GM18526 (cell line): ENCODE results near the gene NKD1.

Experiments
- POLR2A ChIP-seq: IDR thresholded peaks from 3 replicates; pipeline ENCODE4 v1.6.1; 2011; ENCODE audit not compliant: insufficient read length; ENCODE audit errors: extremely low read depth

Gene NKD1

GRCh38 chr16:50603206-50604064, 55.2 kb downstream of the NKD1 start:
- TF ChIP-seq POLR2A, result no peak

DNA sequence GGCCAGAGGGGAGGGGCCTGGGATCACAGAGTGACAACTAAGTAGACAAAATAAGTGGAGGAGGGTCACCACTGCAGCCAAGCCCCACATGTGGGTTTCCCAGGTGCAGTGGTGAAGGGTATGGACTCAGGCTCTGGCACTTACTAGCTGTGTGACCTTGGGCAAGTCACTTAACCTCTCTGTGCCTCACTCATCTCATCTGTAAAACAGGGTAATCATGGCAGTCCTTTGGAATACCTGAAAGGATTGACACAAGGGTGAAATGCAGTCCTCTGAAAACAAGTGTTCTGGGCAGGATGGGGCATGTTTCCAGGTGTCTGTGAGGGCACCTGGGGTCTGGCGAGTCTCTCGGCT, 55.8 kb downstream of the NKD1 start:
- no peak for TF ChIP-seq POLR2A

- no peak for TF ChIP-seq POLR2A
Measured at GRCh38 chr16:50604610-50605009, 56.4 kb downstream of the NKD1 start.

- TF ChIP-seq POLR2A, result no peak
Measured at GRCh38 chr16:50605733-50606430, 57.7 kb downstream of the NKD1 start.

- no peak for TF ChIP-seq POLR2A
Measured at GRCh38 chr16:50606431-50607050, 58.3 kb downstream of the NKD1 start.

DNA sequence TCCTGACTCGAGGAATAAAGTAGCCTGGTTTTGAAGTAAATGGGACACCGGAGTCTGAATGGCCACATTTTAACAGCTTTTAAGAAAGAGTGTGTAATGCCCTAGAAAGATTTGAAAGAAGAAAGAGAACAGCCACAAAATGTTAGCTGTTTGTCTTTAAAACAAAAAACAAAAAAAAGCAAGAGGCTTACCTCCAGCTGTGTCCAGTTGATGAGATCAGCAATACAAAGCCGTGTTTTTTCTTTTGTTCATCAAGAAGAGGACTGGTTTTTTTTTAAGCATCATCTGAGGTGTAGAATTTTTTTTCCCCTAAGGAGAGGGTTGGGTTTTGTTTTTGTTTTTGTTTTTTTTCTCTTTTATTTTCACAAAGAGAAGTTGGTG, 58.8 kb downstream of the NKD1 start:
- TF ChIP-seq POLR2A, result no peak

DNA sequence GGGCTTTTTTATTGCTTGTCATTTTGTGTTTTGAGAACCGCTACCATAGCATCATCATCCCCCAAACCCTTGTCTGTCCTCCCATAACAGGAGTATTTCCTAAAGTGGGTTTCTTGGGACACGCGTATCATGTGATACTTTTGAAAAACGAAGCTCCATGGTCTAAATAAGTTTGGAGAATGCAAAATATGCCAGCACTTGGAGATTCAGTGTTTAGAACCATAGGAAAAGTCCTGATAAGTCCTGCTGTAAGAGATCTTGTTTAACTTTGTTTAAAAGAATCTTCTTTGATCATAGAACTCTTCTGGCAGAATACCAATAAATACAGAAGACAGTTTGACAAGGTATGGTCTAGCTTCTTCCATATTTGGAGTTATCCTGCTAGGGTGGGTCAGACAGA, 59.3 kb downstream of the NKD1 start:
- TF ChIP-seq POLR2A, result no peak

- no peak for TF ChIP-seq POLR2A
Measured at GRCh38 chr16:50607970-50608557, 59.9 kb downstream of the NKD1 start.

DNA sequence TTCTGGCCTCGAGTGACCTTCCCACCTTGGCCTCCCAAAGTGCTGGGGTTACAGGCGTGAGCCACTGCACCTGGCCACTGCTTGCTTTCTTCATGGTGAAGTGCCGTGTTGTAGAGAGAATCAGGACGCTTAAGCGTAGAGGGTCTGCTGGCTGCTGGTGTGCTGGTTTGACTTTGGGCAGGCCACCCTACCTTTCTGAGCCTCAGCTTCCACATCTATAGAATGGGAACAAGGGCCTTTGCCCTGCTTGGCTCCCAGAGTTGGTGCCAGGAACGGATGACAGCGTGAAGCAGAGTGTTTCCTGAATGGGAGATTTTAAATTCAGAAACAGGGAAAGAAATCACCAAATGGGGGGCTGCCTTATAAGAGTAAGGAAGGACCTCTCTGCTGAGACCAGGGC, 60.9 kb downstream of the NKD1 start:
- no peak for TF ChIP-seq POLR2A

DNA sequence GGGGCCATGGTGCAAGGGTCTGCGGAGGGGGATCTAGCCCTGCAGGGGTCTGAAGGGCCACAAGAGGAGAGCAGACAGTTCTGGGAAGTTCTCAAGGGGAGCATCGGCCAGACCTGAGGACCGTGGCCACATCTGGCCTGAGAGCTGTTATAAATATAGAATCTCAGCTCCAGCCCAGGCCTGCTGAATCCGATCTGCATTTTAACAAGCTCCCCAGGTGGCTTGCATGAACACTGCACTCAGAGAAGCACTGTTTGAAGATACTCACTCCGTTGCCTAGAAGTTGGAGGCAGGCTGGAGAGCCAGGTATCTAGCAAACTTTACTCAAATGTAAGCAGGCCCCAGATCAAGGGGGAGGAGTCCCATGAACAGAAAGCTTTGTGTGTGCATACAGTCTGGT, 61.3 kb downstream of the NKD1 start:
- no peak for TF ChIP-seq POLR2A

DNA sequence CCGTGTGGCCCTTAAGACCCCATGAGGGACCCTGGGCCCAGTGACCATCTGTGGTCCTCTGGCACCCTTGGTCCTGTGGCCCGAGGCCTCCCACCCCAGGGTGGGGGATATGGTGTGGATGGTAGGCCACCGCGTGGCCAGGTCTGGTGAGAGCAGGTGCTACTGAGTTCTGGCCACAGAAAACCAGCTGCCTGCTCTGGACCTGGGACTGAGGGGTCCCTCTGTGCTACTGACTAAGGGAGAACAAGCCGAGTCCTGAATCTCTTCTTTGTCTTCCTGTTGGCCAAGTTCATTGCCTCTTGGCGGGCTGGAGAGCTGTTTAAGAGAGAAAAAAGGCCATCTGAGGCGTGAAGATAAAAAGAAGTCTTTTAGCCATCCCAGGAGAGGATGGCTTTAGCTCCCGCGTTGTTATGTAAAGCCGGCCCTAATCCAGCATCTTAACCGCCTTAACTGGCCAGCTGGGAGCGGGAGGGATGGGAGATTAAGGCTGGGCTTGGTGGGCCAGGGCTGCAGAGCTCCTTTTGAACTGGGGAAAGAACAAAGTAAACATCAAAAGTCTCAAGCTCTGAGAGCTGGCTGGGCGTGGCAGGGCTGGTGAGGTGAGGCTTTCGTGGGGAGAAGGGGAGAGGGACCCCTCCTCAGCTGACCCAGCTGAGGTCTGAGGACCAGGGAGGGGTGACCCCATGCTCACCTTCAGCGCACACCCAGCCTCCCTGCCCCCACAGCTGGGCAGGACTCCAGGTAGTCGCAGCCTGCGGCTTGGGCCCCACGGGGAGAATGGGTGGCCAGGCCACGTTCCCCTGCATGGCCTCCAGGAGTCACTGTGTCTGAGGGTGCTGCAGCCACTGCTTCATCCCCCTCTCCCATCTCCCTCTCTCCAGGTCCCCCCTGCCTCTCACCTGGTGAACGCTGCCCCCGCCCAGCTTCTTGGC, 62.4 kb downstream of the NKD1 start:
- no peak for TF ChIP-seq POLR2A

DNA sequence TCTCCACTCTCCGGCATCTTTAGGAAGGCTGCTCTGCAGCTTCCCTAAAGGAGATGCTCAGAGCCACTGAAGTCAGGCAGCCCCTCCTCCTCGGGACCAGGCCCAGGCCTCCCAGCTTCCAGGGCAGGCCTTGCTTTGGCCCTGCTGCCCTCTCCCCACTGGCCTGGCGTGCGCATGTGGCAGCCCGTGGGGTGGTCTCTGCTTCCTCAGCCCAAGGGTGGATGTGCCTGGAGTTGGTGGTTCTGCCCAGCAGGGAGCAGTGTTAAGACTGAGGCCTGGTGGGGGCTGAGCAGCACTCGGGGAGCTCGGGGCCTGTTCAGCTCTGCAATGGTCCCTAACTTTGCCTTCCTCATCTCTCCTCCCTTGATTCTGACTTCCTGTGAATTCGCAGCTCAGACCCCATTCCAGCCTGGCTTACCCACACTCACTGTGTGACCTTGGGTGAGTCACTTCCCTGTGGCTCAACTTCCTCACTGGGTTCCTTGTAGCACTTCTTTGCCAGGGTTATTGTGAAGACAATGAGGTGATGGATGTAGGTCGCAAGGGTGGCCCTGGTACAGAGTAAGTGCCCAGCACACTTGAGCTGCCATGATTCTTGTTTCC, 63.2 kb downstream of the NKD1 start:
- no peak for TF ChIP-seq POLR2A

DNA sequence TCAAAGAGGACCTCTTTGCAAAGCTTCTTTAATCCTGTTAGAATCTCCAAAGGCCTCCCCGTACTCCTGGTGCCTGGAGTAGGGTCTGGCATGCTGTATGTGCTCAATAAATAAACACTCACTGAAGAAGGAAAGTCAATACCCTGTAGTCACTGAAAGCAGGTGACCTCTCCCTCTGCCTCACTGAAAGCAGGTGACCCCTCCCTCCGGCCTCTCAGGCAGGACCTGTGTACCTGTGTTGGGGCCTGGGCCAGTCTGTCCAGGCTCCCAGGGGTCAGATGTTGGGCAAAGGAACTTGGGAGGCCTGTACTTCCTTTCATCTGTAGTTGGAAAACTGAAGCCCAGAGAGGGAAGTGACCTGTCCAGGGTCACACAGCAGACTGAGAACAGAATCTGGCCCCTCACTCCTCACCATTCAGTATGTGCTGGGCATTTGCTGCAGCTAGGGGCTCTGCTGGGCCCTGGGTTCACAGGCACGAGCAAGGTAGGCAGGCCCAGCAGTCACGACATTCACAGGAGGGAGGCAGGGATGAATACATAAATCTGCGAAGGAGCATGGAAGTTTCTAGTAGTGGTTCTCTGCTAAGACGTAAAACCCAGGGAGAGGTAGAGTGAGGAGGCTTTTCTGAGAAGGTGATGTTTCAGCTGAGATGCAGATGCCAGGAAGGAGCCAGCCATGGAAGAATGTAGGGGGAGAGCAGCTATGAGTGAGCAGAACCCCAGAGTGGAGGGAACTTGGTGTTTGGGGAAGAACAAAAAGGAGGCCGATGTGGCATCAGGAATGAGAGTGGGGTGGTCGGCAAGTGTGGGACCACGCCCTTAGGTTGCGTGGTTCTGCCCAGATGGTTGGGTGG, 64.0 kb downstream of the NKD1 start:
- TF ChIP-seq POLR2A, result no peak

DNA sequence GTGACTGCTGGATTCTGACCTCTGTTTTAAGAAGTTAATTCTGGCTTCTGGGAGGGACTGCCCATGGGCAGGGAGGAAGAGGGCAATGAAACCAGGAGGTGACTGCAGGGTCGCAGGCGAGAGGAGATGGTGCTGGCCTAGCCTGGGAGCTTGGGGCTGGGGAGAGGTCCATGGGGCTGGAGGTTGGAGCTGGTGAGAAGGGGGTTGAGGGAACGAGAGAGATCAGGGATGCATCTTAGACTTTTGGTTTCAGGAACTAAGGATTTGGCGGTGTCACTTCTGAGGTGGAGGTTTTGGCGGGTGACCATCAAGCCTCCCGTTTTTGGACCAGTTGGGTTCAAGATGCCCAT, 64.6 kb downstream of the NKD1 start:
- TF ChIP-seq POLR2A, result no peak
